Measurements from ENCODE around the gene ANO6. TPM values are rescaled to one million over a fixed set of nuclear protein-coding genes. Genes with fewer than 3 reads are reported as not detected.

Gene ANO6
- total RNA-seq, 4 donors from 2014 or later: 139 to 167 (median 155) TPM

GRCh38 chr12:45407981-45408728, 192.3 kb downstream of the ANO6 start:
- TF ChIP-seq CTCF (IDR thresholded peaks at IDR 0.05; ENCODE audit: low read depth): no peak

- TF ChIP-seq CTCF (IDR thresholded peaks at IDR 0.05; ENCODE audit: low read depth): no peak
These were observed 192.8 kb downstream of the ANO6 start for GRCh38 chr12:45408729-45409114.

GRCh38 chr12:45409966-45410365, 194.1 kb downstream of the ANO6 start:
- TF ChIP-seq CTCF (IDR thresholded peaks at IDR 0.05; ENCODE audit: low read depth): no peak

- no peak for TF ChIP-seq CTCF (IDR thresholded peaks at IDR 0.05; ENCODE audit: low read depth)
These were observed 195.7 kb downstream of the ANO6 start for GRCh38 chr12:45411626-45412025.

GRCh38 chr12:45415393-45415817, 199.5 kb downstream of the ANO6 start:
- no peak for TF ChIP-seq CTCF (IDR thresholded peaks at IDR 0.05; ENCODE audit: low read depth)

GRCh38 chr12:45416126-45416525, 200.2 kb downstream of the ANO6 start:
- TF ChIP-seq CTCF (IDR thresholded peaks at IDR 0.05; ENCODE audit: low read depth): no peak

GRCh38 chr12:45418520-45418919, 202.6 kb downstream of the ANO6 start:
- TF ChIP-seq CTCF (IDR thresholded peaks at IDR 0.05; ENCODE audit: low read depth): no peak

All from subcutaneous adipose tissue (tissue), 4 donors.